ENCODE measurements around the gene AUNIP.

The AUNIP gene

GRCh38 chr1:25890239-25891034, 31.2 kb upstream of the AUNIP start:
- Histone ChIP-seq H4K20me1 (no peaks in the 10 kb centered on the region), H3K9me3 (no peaks in the 10 kb centered on the region), H3K9ac (no peak overlapping the region), H3K4me3 (no peak overlapping the region), H3K36me3 (peaks cover 67% of the 10 kb centered on the region), H3K27ac (no peak overlapping the region), H3K4me2 (no peak overlapping the region), H3K27me3 (no peaks in the 10 kb centered on the region), H3K4me1 (peaks cover 14% of the 10 kb centered on the region)
- TF ChIP-seq Cebpa-rat (IDR thresholded peaks at IDR 0.05), result no peak

- Histone ChIP-seq H3K4me1 (peaks cover 10% of the 10 kb centered on the region), H3K9me3 (no peaks in the 10 kb centered on the region), H3K27me3 (no peaks in the 10 kb centered on the region), H3K36me3 (peaks cover 67% of the 10 kb centered on the region), H3K4me3 (no peak overlapping the region), H3K27ac (no peak overlapping the region), H3K9ac (no peak overlapping the region), H3K4me2 (no peak overlapping the region), H4K20me1 (no peaks in the 10 kb centered on the region)
- no peak for TF ChIP-seq Cebpa-rat (IDR thresholded peaks at IDR 0.05)
These were observed 30.2 kb upstream of the AUNIP start for GRCh38 chr1:25889470-25889869.

GRCh38 chr1:25888426-25888987, 29.2 kb upstream of the AUNIP start:
- Histone ChIP-seq H3K27ac (no peak overlapping the region), H3K4me1 (peaks cover 3% of the 10 kb centered on the region), H3K9ac (no peak overlapping the region), H4K20me1 (no peaks in the 10 kb centered on the region), H3K9me3 (no peaks in the 10 kb centered on the region), H3K27me3 (no peaks in the 10 kb centered on the region), H3K4me3 (no peak overlapping the region), H3K36me3 (peaks cover 58% of the 10 kb centered on the region), H3K4me2 (no peak overlapping the region)
- TF ChIP-seq Cebpa-rat (IDR thresholded peaks at IDR 0.05), result no peak

GRCh38 chr1:25885602-25886001, 26.3 kb upstream of the AUNIP start:
- no peak overlapping the region for H3K4me3 ChIP-seq
- H3K9ac ChIP-seq, result no peak overlapping the region
- H3K27ac ChIP-seq, result no peak overlapping the region
- peaks cover 38% of the 10 kb centered on the region for H3K36me3 ChIP-seq
- no peak overlapping the region for H3K4me2 ChIP-seq
- H3K9me3 ChIP-seq, result no peaks in the 10 kb centered on the region
- no peaks in the 10 kb centered on the region for H4K20me1 ChIP-seq
- H3K4me1 ChIP-seq, result no peaks in the 10 kb centered on the region
- no peak for TF ChIP-seq Cebpa-rat (IDR thresholded peaks at IDR 0.05)
- H3K27me3 ChIP-seq, result no peaks in the 10 kb centered on the region

- no peak overlapping the region for H3K27ac ChIP-seq
These were observed 22.0 kb upstream of the AUNIP start for GRCh38 chr1:25881266-25881665.

GRCh38 chr1:25880518-25880917, 21.3 kb upstream of the AUNIP start:
- H3K4me2 ChIP-seq, result no peak overlapping the region
- H4K20me1 ChIP-seq, result no peaks in the 10 kb centered on the region
- no peaks in the 10 kb centered on the region for H3K9me3 ChIP-seq
- no peak for TF ChIP-seq Cebpa-rat (IDR thresholded peaks at IDR 0.05)
- no peak overlapping the region for H3K4me3 ChIP-seq
- peaks cover 11% of the 10 kb centered on the region; the same call in 1 of the 2 replicates for H3K27me3 ChIP-seq
- H3K9ac ChIP-seq, result no peak overlapping the region
- H3K27ac ChIP-seq, result no peak overlapping the region
- H3K36me3 ChIP-seq, result peaks cover 5% of the 10 kb centered on the region; the same call in 1 of the 2 replicates
- H3K4me1 ChIP-seq, result no peaks in the 10 kb centered on the region

More at GRCh38 chr1:25881266-25881665, 22.0 kb upstream of the AUNIP start:
- Histone ChIP-seq H3K4me3 (no peak overlapping the region), H3K36me3 (peaks cover 8% of the 10 kb centered on the region; the same call in 1 of the 2 replicates), H3K9me3 (no peaks in the 10 kb centered on the region), H4K20me1 (no peaks in the 10 kb centered on the region), H3K4me2 (no peak overlapping the region), H3K27me3 (peaks cover 4% of the 10 kb centered on the region; the same call in 1 of the 2 replicates), H3K4me1 (no peaks in the 10 kb centered on the region), H3K9ac (no peak overlapping the region)
- no peak for TF ChIP-seq Cebpa-rat (IDR thresholded peaks at IDR 0.05)

GRCh38 chr1:25879675-25880074, 20.4 kb upstream of the AUNIP start:
- Histone ChIP-seq H3K9ac (no peak overlapping the region), H4K20me1 (no peaks in the 10 kb centered on the region), H3K27ac (no peak overlapping the region), H3K9me3 (no peaks in the 10 kb centered on the region), H3K4me2 (no peak overlapping the region), H3K27me3 (peaks cover 19% of the 10 kb centered on the region; the same call in 1 of the 2 replicates), H3K4me1 (peaks cover 4% of the 10 kb centered on the region), H3K36me3 (no peaks in the 10 kb centered on the region), H3K4me3 (no peak overlapping the region)
- TF ChIP-seq Cebpa-rat (IDR thresholded peaks at IDR 0.05), result no peak

GRCh38 chr1:25878690-25879089, 19.4 kb upstream of the AUNIP start:
- peaks cover 21% of the 10 kb centered on the region; the same call in 1 of the 2 replicates for H3K27me3 ChIP-seq
- no peak overlapping the region for H3K4me3 ChIP-seq
- no peak overlapping the region for H3K4me2 ChIP-seq
- H3K27ac ChIP-seq, result no peak overlapping the region
- H4K20me1 ChIP-seq, result no peaks in the 10 kb centered on the region
- H3K9ac ChIP-seq, result no peak overlapping the region
- no peak for TF ChIP-seq Cebpa-rat (IDR thresholded peaks at IDR 0.05)
- peaks cover 14% of the 10 kb centered on the region for H3K4me1 ChIP-seq
- H3K36me3 ChIP-seq, result no peaks in the 10 kb centered on the region
- no peaks in the 10 kb centered on the region for H3K9me3 ChIP-seq

GRCh38 chr1:25877155-25877554, 17.9 kb upstream of the AUNIP start:
- H4K20me1 ChIP-seq, result no peaks in the 10 kb centered on the region
- no peak overlapping the region for H3K4me2 ChIP-seq
- no peaks in the 10 kb centered on the region for H3K36me3 ChIP-seq
- H3K4me1 ChIP-seq, result peaks cover 29% of the 10 kb centered on the region
- TF ChIP-seq Cebpa-rat (IDR thresholded peaks at IDR 0.05), result no peak
- H3K9me3 ChIP-seq, result no peaks in the 10 kb centered on the region
- peaks cover 21% of the 10 kb centered on the region; the same call in 1 of the 2 replicates for H3K27me3 ChIP-seq
- no peak overlapping the region for H3K9ac ChIP-seq
- no peak overlapping the region for H3K27ac ChIP-seq
- H3K4me3 ChIP-seq, result no peak overlapping the region

- Histone ChIP-seq H3K36me3 (no peaks in the 10 kb centered on the region), H3K4me2 (no peak overlapping the region), H3K4me1 (peaks cover 34% of the 10 kb centered on the region), H4K20me1 (no peaks in the 10 kb centered on the region), H3K9me3 (no peaks in the 10 kb centered on the region), H3K27me3 (peaks cover 21% of the 10 kb centered on the region; the same call in 1 of the 2 replicates), H3K9ac (no peak overlapping the region), H3K27ac (no peak overlapping the region), H3K4me3 (no peak overlapping the region)
- TF ChIP-seq Cebpa-rat (IDR thresholded peaks at IDR 0.05), result no peak
These were observed 17.4 kb upstream of the AUNIP start for GRCh38 chr1:25876693-25877077.
